Cerebellar nuclear complex (tissue), 1 donor: Measurements from ENCODE around the gene OSBPL10.

ENCODE experiments used
- DNase-seq, 2 experiments: peaks; one replicate each; lab custom pipeline; 2025; lab: John Stamatoyannopoulos, UW

OSBPL10 gene

GRCh38 chr3:31922962-31923361, 58.1 kb downstream of the OSBPL10 start:
- DNase-seq, result no peak

GRCh38 chr3:31921837-31922236, 59.2 kb downstream of the OSBPL10 start:
- no peak for DNase-seq

GRCh38 chr3:31920310-31920709, 60.8 kb downstream of the OSBPL10 start:
- DNase-seq, result no peak

- no peak for DNase-seq
These were observed 61.5 kb downstream of the OSBPL10 start for GRCh38 chr3:31919528-31919927.

GRCh38 chr3:31918179-31919150, 62.6 kb downstream of the OSBPL10 start:
- DNase-seq, result no peak

GRCh38 chr3:31917303-31918005, 63.6 kb downstream of the OSBPL10 start:
- DNase-seq, result no peak

- DNase-seq, result no peak
These were observed 69.4 kb downstream of the OSBPL10 start for GRCh38 chr3:31911643-31912042.

- no peak for DNase-seq
These were observed 69.9 kb downstream of the OSBPL10 start for GRCh38 chr3:31911124-31911523.

GRCh38 chr3:31909455-31909854, 71.6 kb downstream of the OSBPL10 start:
- no peak for DNase-seq

GRCh38 chr3:31908391-31909097, 72.5 kb downstream of the OSBPL10 start:
- no peak for DNase-seq

- no peak for DNase-seq
These were observed 74.9 kb downstream of the OSBPL10 start for GRCh38 chr3:31906182-31906581.

GRCh38 chr3:31903686-31904431, 77.2 kb downstream of the OSBPL10 start:
- no peak for DNase-seq

- no peak for DNase-seq
These were observed 80.5 kb downstream of the OSBPL10 start for GRCh38 chr3:31900583-31900982.

GRCh38 chr3:31896648-31897433, 84.2 kb downstream of the OSBPL10 start:
- DNase-seq, result no peak

GRCh38 chr3:31896026-31896425, 85.0 kb downstream of the OSBPL10 start:
- no peak for DNase-seq

GRCh38 chr3:31895471-31895870, 85.6 kb downstream of the OSBPL10 start:
- no peak for DNase-seq

- no peak for DNase-seq
These were observed 88.0 kb downstream of the OSBPL10 start for GRCh38 chr3:31892916-31893573.

- no peak for DNase-seq
These were observed 88.6 kb downstream of the OSBPL10 start for GRCh38 chr3:31892500-31892899.

- no peak for DNase-seq
These were observed 89.1 kb downstream of the OSBPL10 start for GRCh38 chr3:31891876-31892455.
